Cardiac fibroblast (primary cell): ENCODE measurements around the gene ZNF213.
"Not testable (repeated sequence)": the region's sequence is repeated elsewhere in the genome, so short reads cannot be mapped to it uniquely, and the experiment has no call there.

ENCODE experiments used
- DNase-seq, 2 donors: peaks; one replicate each; pipeline versions ENCODE4 v3.0.0 to v3.0.0-alpha.2; 2010; ENCODE audit warnings: low read depth in 2 of 2
- H3K4me3 ChIP-seq, 2 donors: replicated peaks in 1 of 2; 1 replicate in 1 of 2; 2 replicates in 1 of 2; pipeline ENCODE4 v1.5.1; 2011; ENCODE audit warnings: low read depth in 2 of 2, low read length in 2 of 2, mild to moderate bottlenecking in 2 of 2, moderate library complexity in 1 of 2
- TF ChIP-seq, protein P1 (sequence below): IDR thresholded peaks from one replicate; pipeline ENCODE4 v1.5.1; 2011; ENCODE audit warnings: low read depth, mild to moderate bottlenecking, low read length, inconsistent platforms

The ZNF213 gene

DNA sequence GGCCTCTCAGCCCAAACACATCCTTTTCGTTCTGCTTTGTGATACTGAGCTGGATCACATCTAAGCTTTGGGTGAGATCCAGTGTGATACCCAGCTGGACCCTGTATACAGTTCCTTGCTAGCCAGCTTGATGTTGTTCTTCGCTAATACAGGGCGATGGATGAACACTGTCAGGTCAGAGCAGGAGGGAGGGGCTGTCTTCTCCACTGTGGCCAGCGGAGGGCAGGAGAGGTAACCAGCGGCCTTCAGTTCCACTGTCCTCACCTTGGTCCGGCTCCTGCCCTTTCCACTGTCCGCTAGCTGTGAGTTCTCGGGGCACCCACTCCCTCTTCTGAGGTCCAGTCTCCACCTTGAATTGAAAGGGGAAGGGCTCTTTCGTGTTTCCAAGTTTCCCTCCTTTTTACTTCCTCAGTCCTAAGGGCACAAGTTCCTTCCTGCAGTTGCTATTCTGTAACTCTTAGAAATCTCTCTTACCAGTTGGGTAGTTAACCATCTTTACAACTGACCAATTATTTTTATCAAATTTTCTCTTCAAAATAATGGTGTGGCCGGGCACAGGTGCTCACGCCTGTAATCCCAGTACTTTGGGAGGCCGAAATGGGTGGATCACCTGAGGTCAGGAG is 3.0 kb upstream of the ZNF213 start:
- TF ChIP-seq, protein P1, sequence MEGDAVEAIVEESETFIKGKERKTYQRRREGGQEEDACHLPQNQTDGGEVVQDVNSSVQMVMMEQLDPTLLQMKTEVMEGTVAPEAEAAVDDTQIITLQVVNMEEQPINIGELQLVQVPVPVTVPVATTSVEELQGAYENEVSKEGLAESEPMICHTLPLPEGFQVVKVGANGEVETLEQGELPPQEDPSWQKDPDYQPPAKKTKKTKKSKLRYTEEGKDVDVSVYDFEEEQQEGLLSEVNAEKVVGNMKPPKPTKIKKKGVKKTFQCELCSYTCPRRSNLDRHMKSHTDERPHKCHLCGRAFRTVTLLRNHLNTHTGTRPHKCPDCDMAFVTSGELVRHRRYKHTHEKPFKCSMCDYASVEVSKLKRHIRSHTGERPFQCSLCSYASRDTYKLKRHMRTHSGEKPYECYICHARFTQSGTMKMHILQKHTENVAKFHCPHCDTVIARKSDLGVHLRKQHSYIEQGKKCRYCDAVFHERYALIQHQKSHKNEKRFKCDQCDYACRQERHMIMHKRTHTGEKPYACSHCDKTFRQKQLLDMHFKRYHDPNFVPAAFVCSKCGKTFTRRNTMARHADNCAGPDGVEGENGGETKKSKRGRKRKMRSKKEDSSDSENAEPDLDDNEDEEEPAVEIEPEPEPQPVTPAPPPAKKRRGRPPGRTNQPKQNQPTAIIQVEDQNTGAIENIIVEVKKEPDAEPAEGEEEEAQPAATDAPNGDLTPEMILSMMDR, result peak; percentile 57
- peak; percentile 41 for DNase-seq
- H3K4me3 ChIP-seq, result no peak overlapping the region

DNA sequence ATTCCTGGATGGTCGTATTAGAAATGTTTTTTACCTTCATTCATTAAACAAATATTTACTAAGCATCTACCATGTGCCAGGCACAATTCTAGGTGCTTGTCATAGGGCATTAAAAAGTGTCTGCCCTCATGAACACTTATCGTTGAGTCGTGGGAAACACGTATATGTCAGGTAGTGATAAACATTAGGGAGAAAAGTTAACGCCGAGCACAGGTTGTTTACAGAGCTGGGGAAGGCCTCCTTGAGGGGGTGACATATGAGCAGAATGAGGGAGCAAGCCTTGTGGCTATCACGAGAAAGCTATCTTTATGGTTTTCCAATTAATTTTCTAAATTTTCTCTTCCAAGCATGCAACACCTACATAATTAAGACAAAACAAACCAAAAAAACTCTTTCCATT is 985 bp upstream of the ZNF213 start:
- peak overlapping the region; percentile 100 for H3K4me3 ChIP-seq
- TF ChIP-seq, protein P1, result no peak
- DNase-seq, result no peak

DNA sequence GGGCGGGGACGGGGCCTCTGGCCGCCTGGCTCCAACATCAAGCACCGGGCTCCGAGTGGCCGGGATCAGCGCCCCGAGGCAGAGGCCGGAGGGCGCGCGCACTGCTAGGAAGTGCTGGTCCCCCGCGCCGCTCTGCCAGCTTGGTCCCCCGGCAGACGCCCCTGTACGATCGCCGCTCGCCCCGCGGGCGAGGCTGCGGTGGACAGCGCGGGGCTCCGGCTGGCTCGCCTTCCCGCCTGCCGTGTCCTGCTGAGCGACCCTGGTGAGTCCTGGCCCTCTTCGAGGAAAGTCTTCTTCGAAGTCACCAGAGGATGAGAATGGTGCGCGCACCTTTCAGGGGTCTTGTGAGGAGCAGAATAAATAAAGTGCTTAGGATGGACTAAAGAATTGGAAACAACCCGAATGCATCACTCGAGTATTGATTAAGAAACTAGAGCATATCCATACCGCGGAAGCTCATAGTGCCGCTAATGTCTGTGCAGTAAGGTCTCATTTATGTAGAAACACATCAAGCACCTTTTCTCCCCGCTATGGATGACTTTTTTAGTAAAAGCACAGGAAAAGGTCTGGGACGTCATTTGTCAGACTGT is 392 bp downstream of the ZNF213 start:
- no peak for DNase-seq

DNA sequence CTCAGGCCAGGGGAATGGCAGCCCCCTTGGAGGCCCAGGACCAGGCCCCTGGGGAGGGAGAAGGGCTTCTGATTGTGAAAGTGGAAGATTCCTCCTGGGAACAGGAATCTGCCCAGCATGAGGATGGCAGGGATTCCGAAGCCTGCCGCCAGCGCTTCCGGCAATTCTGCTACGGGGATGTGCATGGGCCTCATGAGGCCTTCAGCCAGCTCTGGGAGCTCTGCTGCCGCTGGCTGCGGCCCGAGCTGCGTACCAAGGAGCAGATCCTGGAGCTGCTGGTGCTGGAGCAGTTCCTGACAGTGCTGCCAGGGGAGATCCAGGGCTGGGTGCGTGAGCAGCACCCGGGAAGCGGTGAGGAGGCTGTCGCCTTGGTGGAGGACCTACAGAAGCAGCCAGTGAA is 2.4 kb downstream of the ZNF213 start:
- TF ChIP-seq, protein P1, result no peak

More for the DNA sequence above, 392 bp downstream of the ZNF213 start:
- H3K4me3 ChIP-seq, result peak overlapping the region; percentile 85 to 100
- TF ChIP-seq, protein P1, result no peak

DNA sequence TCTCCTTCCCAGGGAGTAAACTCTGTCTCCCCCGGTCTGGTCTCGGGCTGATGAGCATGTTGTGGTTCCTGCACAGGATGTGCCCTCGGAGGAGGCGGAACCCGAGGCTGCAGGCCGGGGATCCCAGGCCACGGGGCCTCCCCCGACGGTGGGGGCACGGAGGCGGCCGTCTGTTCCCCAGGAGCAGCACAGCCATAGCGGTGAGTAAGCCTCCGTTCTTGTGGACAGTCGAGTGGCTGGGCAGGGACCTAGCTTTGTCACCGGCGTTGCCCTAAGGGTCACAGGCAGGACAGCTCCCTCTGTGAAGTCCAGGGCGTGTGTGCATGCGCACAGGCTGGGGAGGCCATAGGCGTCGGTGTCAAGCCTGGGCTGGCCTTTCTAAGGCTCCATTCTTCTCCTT is 3.5 kb downstream of the ZNF213 start:
- TF ChIP-seq, protein P1, result no peak
- no peak overlapping the region for H3K4me3 ChIP-seq
- no peak for DNase-seq

More for the DNA sequence above, 2.4 kb downstream of the ZNF213 start:
- H3K4me3 ChIP-seq, result no peak overlapping the region
- DNase-seq, result no peak

DNA sequence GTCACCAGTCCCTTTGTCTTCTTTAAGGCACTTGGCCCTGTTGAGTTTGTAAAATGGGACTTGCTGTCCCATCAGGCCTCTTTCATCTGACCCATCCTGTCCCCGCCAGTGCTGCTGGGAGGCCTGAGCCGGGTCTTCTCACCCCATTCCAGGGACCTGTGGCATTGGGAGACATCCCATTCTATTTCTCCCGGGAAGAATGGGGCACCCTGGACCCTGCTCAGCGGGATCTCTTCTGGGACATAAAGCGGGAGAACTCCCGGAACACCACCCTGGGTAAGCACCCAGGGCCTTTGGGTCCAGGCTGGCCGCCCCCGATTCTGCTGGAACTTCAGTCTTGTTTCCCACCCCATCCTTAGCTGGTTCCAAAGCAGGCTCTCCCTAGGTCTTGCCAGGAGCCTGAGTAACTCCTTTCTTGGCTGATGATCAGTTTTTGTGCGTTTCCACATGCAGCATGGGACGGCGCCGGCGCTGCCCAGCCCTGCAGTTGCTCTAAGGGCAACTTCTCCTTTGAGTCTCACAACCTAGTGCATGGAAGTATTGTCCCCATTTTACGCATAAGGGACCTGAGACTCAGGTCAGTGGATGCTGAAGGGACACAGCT is 4.1 kb downstream of the ZNF213 start:
- no peak for DNase-seq
- TF ChIP-seq, protein P1, result no peak
- no peak overlapping the region for H3K4me3 ChIP-seq

DNA sequence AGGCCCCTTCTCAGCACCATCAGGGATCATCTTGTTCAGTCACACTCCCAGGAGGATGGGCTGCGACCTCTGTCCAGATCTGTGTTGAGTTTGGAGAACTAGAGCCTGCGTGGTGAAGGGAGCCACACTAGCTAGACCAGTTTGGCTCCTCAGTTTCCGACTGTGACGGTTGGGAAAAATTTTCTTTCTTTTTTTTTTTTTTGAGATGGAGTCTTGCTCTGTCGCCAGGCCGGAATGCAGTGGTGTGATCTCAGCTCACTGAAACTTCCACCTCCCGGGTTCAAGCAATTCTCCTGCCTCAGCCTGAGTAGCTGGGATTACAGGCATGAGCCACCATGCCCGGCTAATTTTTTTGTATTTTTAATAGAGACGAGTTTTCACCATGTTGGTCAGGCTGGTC is 4.7 kb downstream of the ZNF213 start:
- H3K4me3 ChIP-seq, DNase-seq: not testable (repeated sequence)
